D721Med (cell line): ENCODE results near the gene UBE2N.

ENCODE experiments used
- DNase-seq: peaks from one replicate; pipeline ENCODE4 v3.0.0; 2011; ENCODE audit warnings: low spot score; ENCODE audit not compliant: insufficient read length
- FAIRE-seq: peaks from 2 replicates; lab custom pipeline; 2011; peaks lifted over from hg19 to GRCh38; lab: Jason Lieb, UNC
- CTCF ChIP-seq: IDR thresholded peaks from 2 replicates; pipeline ENCODE4 v1.5.1; 2012; ENCODE audit warnings: mild to moderate bottlenecking, control low read depth; ENCODE audit not compliant: insufficient read depth; ENCODE audit errors: missing control alignments

UBE2N gene

DNA sequence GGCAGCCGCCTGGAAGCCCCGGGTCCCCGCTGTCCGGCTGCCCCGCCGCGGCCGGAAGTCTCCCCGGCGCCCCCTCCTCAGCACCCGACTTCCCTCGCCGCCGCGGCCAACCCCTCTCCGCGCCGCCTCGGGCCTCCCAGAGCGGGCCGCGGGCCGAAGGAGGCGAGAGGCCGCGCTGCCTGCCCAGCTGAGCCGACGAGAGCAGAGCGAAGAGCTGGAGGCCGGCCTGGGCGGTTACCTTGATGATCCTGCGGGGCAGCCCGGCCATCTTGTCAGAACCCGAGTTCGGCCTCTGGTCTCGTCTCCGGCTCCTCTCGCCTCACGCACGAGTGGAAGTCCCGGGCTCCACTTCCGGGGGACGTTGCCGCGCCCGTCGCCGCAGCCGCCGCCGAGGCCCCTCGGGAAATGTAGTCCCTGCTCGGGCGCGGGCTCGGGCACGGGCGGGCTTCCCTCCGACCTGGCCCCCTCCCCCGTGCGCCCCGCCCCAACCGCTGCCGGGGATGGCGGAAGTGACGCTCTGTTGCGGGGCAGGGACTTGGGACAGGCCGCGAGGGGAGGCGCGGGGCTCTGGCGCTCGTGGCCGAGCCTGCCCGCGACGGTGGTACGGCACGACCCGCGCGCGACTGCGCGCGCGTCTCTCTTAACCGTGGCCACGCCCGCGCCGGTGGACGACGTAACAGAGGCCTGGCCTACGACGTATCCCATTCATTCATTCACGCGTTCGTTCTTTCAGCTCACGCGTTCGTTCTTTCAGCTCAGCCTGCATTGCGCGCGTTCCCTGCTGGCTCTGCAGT, at the start of gene UBE2N:
TSS of gene UBE2N (minus strand) at position 331 of the 794 bp plus-strand sequence. CDS start at position 268, 63 bp downstream.
- DNase-seq (peak; percentile 57), FAIRE-seq (no peak)
- no peak for TF ChIP-seq CTCF

GRCh38 chr12:93484315-93484981, 42.7 kb upstream of the UBE2N start:
- DNase-seq (no peak), FAIRE-seq (no peak)
- no peak for TF ChIP-seq CTCF

DNA sequence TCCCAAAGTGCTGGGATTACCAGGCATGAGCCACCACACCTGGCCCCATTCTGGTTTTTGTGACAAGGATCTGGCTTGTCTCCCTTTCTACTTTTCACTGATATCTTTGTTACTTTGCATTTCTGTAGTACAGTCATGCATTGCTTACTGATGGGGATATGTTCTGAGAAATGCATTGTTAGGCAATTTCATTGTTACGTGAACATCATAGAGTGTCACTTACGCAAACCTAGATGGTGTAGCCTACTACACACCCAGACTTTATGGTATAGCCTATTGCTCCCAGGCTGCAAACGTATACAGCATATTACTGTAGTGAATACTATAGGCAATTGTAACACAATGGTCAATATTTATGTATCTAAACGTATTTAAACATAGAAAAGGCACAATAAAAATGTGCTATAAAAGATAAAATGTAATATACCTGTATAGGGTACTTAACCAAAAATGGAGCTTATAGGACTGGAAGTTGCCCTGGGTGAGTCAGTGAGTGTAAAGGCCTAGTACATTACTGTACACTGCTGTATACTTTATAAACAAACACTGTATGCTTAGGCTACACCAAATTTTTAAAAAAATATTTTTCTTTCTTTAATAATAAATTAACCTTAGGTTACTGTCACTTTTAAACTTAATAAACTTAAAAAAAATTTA, 41.5 kb upstream of the UBE2N start:
- no peak for TF ChIP-seq CTCF
- DNase-seq: no peak
- no peak for FAIRE-seq

GRCh38 chr12:93482721-93483120, 41.0 kb upstream of the UBE2N start:
- no peak for DNase-seq
- no peak for FAIRE-seq
- no peak for TF ChIP-seq CTCF

DNA sequence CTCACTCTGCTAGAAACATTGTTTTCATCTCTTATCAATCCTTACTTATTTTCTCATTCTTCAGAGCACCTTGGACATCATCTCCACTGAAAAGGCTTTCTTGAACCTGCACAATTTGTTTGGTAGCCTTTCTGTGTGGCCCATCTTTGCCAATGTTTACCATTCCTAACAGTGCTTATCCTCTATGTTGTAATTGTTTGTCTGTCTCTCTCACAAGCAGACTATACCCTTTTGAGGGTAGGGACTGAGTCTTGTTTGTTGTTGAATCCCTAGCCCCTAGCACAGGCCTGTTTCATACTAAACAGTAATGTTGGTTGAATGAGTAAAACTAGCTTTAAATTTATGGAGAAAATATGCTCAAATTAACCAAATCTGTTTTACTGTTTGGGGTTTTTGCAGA, 34.8 kb upstream of the UBE2N start:
- DNase-seq (no peak), FAIRE-seq (no peak)
- no peak for TF ChIP-seq CTCF

DNA sequence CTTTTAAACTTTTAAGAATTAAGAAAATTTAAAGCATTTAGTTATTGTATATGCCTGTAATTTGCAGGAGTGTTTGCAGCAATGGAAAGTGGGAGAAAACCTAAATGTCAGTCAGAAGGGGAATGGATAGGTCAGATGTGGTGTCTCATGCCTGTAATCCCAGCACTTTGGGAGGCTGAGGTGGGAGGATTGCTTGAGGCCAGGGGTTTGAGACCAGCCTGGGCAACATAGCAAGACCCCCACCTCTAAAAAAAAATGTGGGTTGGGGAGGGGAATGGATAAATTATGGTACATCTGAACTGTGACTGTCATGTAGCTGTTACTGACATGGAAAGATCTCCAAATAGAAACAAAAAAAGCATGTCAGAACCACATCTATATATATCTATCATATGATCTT, 27.6 kb upstream of the UBE2N start:
- TF ChIP-seq CTCF: no peak
- FAIRE-seq (no peak), DNase-seq (no peak)
